Ishikawa (cell line): ENCODE results near the gene GLRX5.

ENCODE experiments used
- CEBPB ChIP-seq: IDR thresholded peaks from 2 replicates; pipeline ENCODE4 v1.6.1; 2012
- CREB1 ChIP-seq: IDR thresholded peaks from 2 replicates; pipeline ENCODE4 v1.6.1; 2012; ENCODE audit warnings: low read depth
- NFIC ChIP-seq: IDR thresholded peaks from 2 replicates; pipeline ENCODE4 v1.6.1; 2012
- TAF1 ChIP-seq: IDR thresholded peaks from 2 replicates; pipeline ENCODE4 v1.6.1; 2012; ENCODE audit warnings: low read depth, mild to moderate bottlenecking
- TCF12 ChIP-seq: IDR thresholded peaks from 2 replicates; pipeline ENCODE4 v1.6.1; 2012; ENCODE audit warnings: low read depth

DNA sequence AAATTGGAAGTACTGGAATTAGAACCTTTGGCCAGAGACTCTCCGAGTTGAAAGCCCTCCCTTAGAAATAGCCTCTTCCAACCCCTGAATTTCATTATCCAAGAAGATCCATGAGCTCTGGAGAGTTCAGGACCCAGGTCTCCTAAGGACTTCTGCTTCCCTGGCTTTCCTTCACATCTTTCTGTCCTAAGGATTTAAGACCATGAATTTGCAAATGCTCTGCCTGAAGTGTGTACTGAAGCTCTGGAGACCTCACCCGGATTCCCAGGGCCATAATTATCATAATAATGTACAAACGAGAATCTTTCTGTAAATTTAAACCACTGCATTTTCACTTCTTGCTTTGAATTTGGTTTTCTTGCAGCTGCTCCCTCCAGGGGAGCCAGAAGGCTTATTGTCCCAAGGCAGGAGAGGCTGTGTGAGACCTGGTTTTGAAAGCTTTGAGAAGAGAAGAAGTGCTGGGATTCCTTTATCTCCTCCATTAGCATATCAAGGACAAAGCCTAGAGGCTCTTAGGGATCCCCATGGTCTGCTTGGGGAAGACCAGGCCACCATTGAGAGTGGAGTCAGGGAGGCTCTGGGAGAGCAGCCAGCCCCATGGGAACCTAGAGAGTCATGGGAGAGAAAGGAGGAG is 41.1 kb downstream of the GLRX5 start:
- TF ChIP-seq CEBPB = no peak
- no peak for TF ChIP-seq NFIC
- no peak for TF ChIP-seq CREB1
- no peak for TF ChIP-seq TCF12
- TF ChIP-seq TAF1 = no peak
